CD4-positive, CD25-positive, alpha-beta regulatory T cell (primary cell): ENCODE results near the gene GCG. TPM values are rescaled to one million over a fixed set of nuclear protein-coding genes. Genes with fewer than 3 reads are reported as not detected.

Experiments used
- ATAC-seq, 2 donors: fragments of 150-1000 bp; cut with Tn5 transposase; one replicate each; pipeline ENCODE4 v1.10.0; 2021; ENCODE audit warnings: low read depth in 2 of 2, moderate number of reproducible peaks in 2 of 2, moderate library complexity in 1 of 2
- DNase-seq, 3 donors: peaks; one replicate each; pipeline versions ENCODE4 v3.0.0 to v3.0.0-alpha.2; 2012 to 2022; ENCODE audit warnings: mixed read lengths in 1 of 3
- H3K27ac ChIP-seq: one replicate; pipeline ENCODE4 v1.7.0; 2013; ENCODE audit warnings: mild to moderate bottlenecking, low read length; ENCODE audit not compliant: insufficient read depth, poor library complexity, severe bottlenecking
- H3K27me3 ChIP-seq: one replicate; pipeline ENCODE4 v1.7.0; 2013; ENCODE audit warnings: low read length; ENCODE audit not compliant: control insufficient read depth, insufficient read depth
- H3K36me3 ChIP-seq: one replicate; pipeline ENCODE4 v1.7.0; 2013; ENCODE audit warnings: mild to moderate bottlenecking, low read length, moderate library complexity; ENCODE audit not compliant: control insufficient read depth, insufficient read depth
- H3K4me1 ChIP-seq: 2 replicates; pipeline ENCODE4 v1.7.0; 2013; ENCODE audit warnings: mild to moderate bottlenecking, low read length; ENCODE audit not compliant: insufficient read depth, control insufficient read depth, poor library complexity, severe bottlenecking
- H3K4me3 ChIP-seq: one replicate; pipeline ENCODE4 v1.7.0; 2013; ENCODE audit warnings: low read depth, mild to moderate bottlenecking, low read length, moderate library complexity
- H3K9me3 ChIP-seq, 2 experiments: 1 replicate in 1 of 2; 2 replicates in 1 of 2; pipeline ENCODE4 v1.7.0; 2013; ENCODE audit warnings: low read length in 2 of 2, mild to moderate bottlenecking in 1 of 2, moderate library complexity in 1 of 2; ENCODE audit not compliant: control insufficient read depth in 2 of 2
- H3K27ac Mint-ChIP-seq, 3 donors: one replicate each; pipeline ENCODE4 v1.8.0; 2020 to 2022; ENCODE audit warnings: mild to moderate bottlenecking in 3 of 3, mixed read lengths in 3 of 3, moderate library complexity in 2 of 3
- H3K27me3 Mint-ChIP-seq: one replicate; pipeline ENCODE4 v1.8.0; 2022; ENCODE audit warnings: mild to moderate bottlenecking, mixed read lengths
- H3K36me3 Mint-ChIP-seq: one replicate; pipeline ENCODE4 v1.8.0; 2020; ENCODE audit warnings: mixed read lengths
- H3K4me1 Mint-ChIP-seq, 4 donors: one replicate each; pipeline ENCODE4 v1.8.0; 2020 to 2022; ENCODE audit warnings: mixed read lengths in 4 of 4, mild to moderate bottlenecking in 1 of 4
- H3K4me3 Mint-ChIP-seq, 4 donors: one replicate each; pipeline ENCODE4 v1.8.0; 2020 to 2022; ENCODE audit warnings: mild to moderate bottlenecking in 4 of 4, mixed read lengths in 4 of 4, moderate library complexity in 3 of 4
- H3K9me3 Mint-ChIP-seq, 7 donors: one replicate each; pipeline ENCODE4 v1.8.0; 2020 to 2022; ENCODE audit warnings: mixed read lengths in 7 of 7, mild to moderate bottlenecking in 3 of 7, moderate library complexity in 2 of 7
- polyA plus RNA-seq, 4 donors: library from polyadenylated mRNA; unstranded; fragments of 300-500 nt; fragmentation: Illumina TruSeq; gene quantifications; one replicate each; pipeline ENCODE4 v1.2.3, GENCODE V29; 2021
- total RNA-seq: library from RNA; stranded (reverse); gene quantifications from one replicate; pipeline ENCODE4 v1.2.3, GENCODE V29; 2022

The GCG gene
- not detected for total RNA-seq
- not detected for polyA plus RNA-seq

DNA sequence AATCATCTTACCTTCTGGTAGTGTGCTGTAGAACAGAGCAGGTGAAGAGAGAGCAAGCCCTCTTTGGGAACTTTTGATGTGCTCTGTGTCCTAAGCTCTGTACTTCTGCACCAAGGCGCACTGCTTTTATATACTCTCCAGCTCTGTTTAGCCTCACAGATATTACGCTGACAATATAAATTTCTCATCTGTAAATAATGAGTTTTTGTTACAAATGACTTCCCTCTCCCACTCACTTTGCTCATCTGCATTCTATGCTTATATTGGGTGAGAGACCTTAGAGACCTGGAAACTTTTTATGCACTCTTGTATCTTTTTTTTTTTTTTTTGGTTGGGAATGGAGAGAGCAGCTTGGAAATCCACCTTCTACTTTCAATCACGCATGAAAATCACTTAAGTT lies at the start of gene GCG:
GCG (minus strand) TSS at position 101 of the 400 bp plus-strand sequence. CDS start 3,069 bp downstream, outside the sequence.
- no peak for ATAC-seq
- Mint-ChIP-seq H3K27me3 (peaks cover 22% of the 10 kb centered on the region), H3K9me3 (peaks cover 0 to 3% (median 0%) of the 10 kb centered on the region in 7 donors), H3K4me1 (peaks cover 0 to 5% (median 2%) of the 10 kb centered on the region in 4 donors), H3K36me3 (no peaks in the 10 kb centered on the region), H3K27ac (no peak within 1 kb of the TSS), H3K4me3 (no peak within 1 kb of the TSS)
- Histone ChIP-seq H3K36me3 (no peaks in the 10 kb centered on the region), H3K4me1 (no peaks in the 10 kb centered on the region), H3K27ac (no peak within 1 kb of the TSS), H3K27me3 (peaks cover 18% of the 10 kb centered on the region), H3K9me3 (no peaks in the 10 kb centered on the region), H3K4me3 (no peak within 1 kb of the TSS)
- no peak for DNase-seq

DNA sequence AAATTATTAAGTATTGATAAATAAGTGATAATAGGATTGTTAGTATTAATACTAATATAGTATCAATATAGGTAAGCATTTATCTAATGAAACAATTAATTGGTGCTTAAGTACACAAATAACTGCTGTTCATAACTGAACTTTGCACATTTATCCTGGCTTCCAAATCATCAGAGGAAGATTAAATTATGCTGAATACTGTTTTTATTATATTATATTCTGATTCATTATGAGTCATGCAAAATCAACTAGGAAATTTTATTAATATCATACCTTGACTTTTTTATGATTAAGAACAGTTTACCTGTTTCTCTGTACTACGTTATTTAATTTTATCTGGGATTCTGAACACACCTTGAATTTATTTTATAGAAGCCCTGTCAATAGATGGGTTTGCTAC lies 48.6 kb upstream of the GCG start:
- Mint-ChIP-seq H3K4me1 (no peaks in the 10 kb centered on the region), H3K27ac (no peak overlapping the region), H3K4me3 (no peak overlapping the region), H3K27me3 (peaks cover 19% of the 10 kb centered on the region), H3K36me3 (no peaks in the 10 kb centered on the region), H3K9me3 (no peaks in the 10 kb centered on the region)
- Histone ChIP-seq H3K4me3 (no peak overlapping the region), H3K4me1 (no peaks in the 10 kb centered on the region), H3K36me3 (no peaks in the 10 kb centered on the region), H3K27ac (no peak overlapping the region), H3K9me3 (no peaks in the 10 kb centered on the region), H3K27me3 (peaks cover 4% of the 10 kb centered on the region)
- no peak for ATAC-seq
- no peak for DNase-seq

DNA sequence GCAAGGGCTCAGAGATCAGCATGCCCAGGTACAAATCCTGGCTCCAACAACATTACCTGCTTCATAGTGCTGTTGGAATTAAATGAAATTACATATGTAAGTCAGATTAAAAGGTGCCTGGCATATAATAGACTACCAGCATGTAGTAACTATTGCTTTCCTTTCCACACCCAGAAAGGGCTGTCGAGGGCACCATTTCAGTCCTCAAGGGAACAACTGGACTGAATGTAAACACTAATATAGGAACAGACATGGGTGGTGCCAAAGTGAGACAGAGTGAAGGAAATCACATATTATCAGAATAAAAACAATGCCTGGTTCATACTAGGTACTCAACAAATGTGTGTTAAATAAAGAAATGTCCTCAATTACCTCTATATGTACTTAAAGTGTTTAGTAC lies 47.9 kb upstream of the GCG start:
- Mint-ChIP-seq H3K4me3 (no peak overlapping the region), H3K36me3 (no peaks in the 10 kb centered on the region), H3K27me3 (peaks cover 19% of the 10 kb centered on the region), H3K9me3 (no peaks in the 10 kb centered on the region), H3K4me1 (no peaks in the 10 kb centered on the region), H3K27ac (no peak overlapping the region)
- Histone ChIP-seq H3K36me3 (no peaks in the 10 kb centered on the region), H3K9me3 (no peaks in the 10 kb centered on the region), H3K27me3 (peaks cover 4% of the 10 kb centered on the region), H3K4me1 (no peaks in the 10 kb centered on the region), H3K27ac (no peak overlapping the region), H3K4me3 (no peak overlapping the region)
- no peak for ATAC-seq
- DNase-seq, result no peak

DNA sequence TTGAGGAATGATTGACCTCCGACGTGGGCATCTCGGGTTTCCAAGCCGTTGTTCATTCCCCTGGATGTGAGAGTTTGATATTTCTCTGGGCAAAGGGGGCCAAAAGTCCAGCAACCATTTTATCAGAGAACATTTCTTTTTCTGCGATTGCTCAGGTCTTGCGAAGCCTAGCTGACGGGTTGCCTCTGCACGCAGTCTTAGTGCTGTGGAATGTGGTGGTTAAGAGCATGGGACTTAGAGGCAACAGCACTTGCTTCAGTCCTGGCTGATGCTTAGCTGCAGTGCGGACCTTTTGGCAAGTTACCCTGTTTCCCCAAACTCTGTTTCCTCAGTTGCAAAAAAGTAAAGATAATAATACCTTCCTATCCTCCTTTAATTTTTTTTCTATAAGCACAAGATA lies 46.2 kb upstream of the GCG start:
- H3K9me3 ChIP-seq, result no peaks in the 10 kb centered on the region
- Mint-ChIP-seq H3K27me3 (peaks cover 19% of the 10 kb centered on the region), H3K36me3 (no peaks in the 10 kb centered on the region), H3K4me3 (no peak overlapping the region), H3K27ac (no peak overlapping the region), H3K4me1 (no peaks in the 10 kb centered on the region), H3K9me3 (no peaks in the 10 kb centered on the region)
- no peaks in the 10 kb centered on the region for H3K4me1 ChIP-seq
- H3K27ac ChIP-seq, result no peak overlapping the region
- no peaks in the 10 kb centered on the region for H3K36me3 ChIP-seq
- DNase-seq (no peak), ATAC-seq (no peak)
- H3K4me3 ChIP-seq, result no peak overlapping the region
- H3K27me3 ChIP-seq, result peaks cover 2% of the 10 kb centered on the region

DNA sequence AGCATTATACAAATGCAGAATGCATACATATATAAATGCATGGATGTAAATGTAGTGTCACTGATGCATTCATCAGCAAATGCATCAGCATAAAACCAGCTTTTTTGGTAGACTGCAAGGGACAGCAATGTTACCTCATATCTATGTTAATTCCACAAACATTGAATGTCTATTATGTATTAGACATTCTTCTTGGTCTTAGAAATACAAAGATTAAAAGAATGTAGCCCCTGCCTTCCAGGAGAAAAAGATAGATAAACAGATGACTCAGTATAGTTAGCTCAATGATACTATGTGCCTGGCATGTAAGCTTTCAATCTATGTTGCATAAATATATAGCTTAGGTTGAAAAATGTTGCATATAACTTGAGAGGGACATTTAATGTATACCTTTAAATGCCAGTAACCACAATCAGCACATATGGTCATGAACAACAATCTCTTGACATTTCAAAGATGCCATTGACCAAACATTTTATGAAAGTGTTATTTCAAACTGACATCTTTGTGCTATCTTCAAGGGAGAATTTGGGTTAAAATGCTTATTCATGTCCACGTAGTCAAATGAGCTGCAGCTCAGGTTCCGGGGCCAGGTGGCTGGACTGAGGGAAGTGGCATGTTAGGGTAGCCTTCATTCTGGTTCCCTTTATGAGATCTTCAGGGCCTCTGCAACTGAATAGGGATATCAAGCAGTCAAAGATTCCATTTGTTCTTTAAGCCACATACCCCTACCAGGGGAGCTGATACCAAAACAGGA lies 45.2 kb upstream of the GCG start:
- ATAC-seq, result no peak
- no peak overlapping the region for H3K27ac ChIP-seq
- no peaks in the 10 kb centered on the region for H3K4me1 Mint-ChIP-seq

DNA sequence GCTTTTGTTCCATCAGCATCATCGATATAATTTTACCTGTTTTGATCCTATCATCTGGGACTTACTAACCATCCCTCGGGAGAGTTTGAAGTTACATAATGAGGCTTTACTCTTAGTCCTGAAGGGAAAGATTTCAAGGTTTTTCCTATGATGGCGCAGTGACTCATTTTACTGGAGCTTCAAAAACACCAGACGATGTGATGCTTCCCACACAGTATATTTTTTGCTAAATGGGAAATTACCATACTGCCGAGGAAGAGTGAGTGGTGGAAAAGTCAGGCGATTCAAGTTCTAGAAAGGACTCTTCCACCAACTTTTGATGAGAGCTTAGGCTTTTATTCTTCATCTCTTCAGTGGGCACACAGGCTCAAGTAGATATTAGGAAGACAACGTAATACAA lies 44.6 kb upstream of the GCG start:
- Mint-ChIP-seq H3K4me3 (no peak overlapping the region), H3K27ac (no peak overlapping the region), H3K9me3 (no peaks in the 10 kb centered on the region), H3K27me3 (peaks cover 21% of the 10 kb centered on the region), H3K4me1 (no peaks in the 10 kb centered on the region), H3K36me3 (no peaks in the 10 kb centered on the region)
- no peak for ATAC-seq
- Histone ChIP-seq H3K4me1 (no peaks in the 10 kb centered on the region), H3K27me3 (peaks cover 8% of the 10 kb centered on the region), H3K4me3 (no peak overlapping the region), H3K27ac (no peak overlapping the region), H3K36me3 (no peaks in the 10 kb centered on the region), H3K9me3 (no peaks in the 10 kb centered on the region)
- no peak for DNase-seq

More for the DNA sequence above, 45.2 kb upstream of the GCG start:
- Histone ChIP-seq H3K4me1 (no peaks in the 10 kb centered on the region), H3K36me3 (no peaks in the 10 kb centered on the region), H3K9me3 (no peaks in the 10 kb centered on the region), H3K4me3 (no peak overlapping the region), H3K27me3 (peaks cover 6% of the 10 kb centered on the region)
- H3K9me3 Mint-ChIP-seq, result no peaks in the 10 kb centered on the region
- H3K27me3 Mint-ChIP-seq, result peaks cover 24% of the 10 kb centered on the region
- H3K36me3 Mint-ChIP-seq, result no peaks in the 10 kb centered on the region
- no peak for DNase-seq
- no peak overlapping the region for H3K4me3 Mint-ChIP-seq
- no peak overlapping the region for H3K27ac Mint-ChIP-seq

DNA sequence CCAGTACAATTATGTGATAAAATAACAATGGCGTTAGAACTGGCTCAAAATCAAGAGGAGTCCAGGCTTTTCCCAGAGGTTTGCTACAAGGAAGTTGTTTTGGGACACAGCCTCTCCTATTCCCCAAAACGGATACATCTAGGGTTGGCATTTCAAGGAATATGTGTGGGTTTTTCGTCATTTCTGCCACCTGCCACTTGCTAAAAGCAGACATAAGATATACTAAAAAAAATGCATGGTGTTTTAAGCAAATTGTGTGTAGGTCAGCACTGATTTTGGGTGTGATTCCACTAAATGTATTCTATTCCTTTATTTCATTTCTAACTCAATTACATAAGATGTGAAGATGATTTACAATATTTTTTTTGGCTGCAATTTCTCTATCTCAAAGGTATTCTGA lies 36.4 kb upstream of the GCG start:
- Mint-ChIP-seq H3K4me1 (no peaks in the 10 kb centered on the region), H3K36me3 (no peaks in the 10 kb centered on the region), H3K4me3 (no peak overlapping the region), H3K27ac (no peak overlapping the region), H3K9me3 (no peaks in the 10 kb centered on the region), H3K27me3 (peaks cover 20% of the 10 kb centered on the region)
- no peaks in the 10 kb centered on the region for H3K9me3 ChIP-seq
- H3K27me3 ChIP-seq, result peaks cover 9% of the 10 kb centered on the region
- H3K4me1 ChIP-seq, result no peaks in the 10 kb centered on the region
- ATAC-seq, result no peak
- no peak overlapping the region for H3K27ac ChIP-seq
- H3K4me3 ChIP-seq, result no peak overlapping the region
- H3K36me3 ChIP-seq, result no peaks in the 10 kb centered on the region
- DNase-seq, result no peak

DNA sequence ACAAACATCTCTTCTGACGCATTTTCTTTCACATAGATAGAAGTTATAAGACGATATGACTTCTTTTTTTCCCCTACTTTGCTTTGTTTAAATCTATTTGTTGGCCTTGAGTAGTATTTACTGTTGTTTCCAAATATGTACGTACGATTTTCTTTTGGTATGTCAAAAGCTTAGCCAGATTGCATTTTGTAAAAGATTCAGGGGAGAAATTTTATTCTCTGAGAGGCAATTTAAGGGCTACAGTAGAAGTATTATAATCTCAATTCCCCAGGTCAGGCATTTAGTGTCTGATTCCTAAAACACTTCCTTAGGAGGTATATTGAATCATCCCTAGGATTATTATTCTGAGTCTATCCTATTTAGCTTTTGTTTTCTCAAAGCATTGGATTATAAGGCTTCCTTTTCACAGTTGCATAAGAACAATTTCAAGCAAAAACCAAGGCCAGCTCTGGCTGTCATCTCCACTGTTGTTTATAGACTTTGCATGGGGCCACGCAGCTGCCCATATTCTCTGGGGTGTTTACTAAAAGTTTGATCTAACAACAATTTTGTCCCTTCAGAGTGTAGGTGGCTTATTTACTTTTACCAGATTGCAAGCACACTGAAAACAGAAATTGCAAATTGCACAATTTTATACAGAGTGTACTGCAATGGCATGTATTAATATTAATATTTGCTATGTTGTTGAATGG lies 33.6 kb upstream of the GCG start:
- Mint-ChIP-seq H3K9me3 (peaks cover 0 to under 1% (median 0%) of the 10 kb centered on the region in 7 donors), H3K4me3 (no peak overlapping the region), H3K36me3 (no peaks in the 10 kb centered on the region), H3K27me3 (peaks cover 9% of the 10 kb centered on the region), H3K4me1 (no peaks in the 10 kb centered on the region), H3K27ac (no peak overlapping the region)
- no peaks in the 10 kb centered on the region for H3K9me3 ChIP-seq
- ATAC-seq, result no peak
- H3K27ac ChIP-seq, result no peak overlapping the region
- H3K36me3 ChIP-seq, result no peaks in the 10 kb centered on the region
- no peaks in the 10 kb centered on the region for H3K4me1 ChIP-seq
- no peak for DNase-seq
- no peaks in the 10 kb centered on the region for H3K27me3 ChIP-seq
- H3K4me3 ChIP-seq, result no peak overlapping the region
